Measurements from ENCODE around the gene TSSK3.

- TF ChIP-seq CTCF (IDR thresholded peaks at IDR 0.05) (no peak), POLR2A (IDR thresholded peaks at IDR 0.05) (no peak)
Observed at GRCh38 chr1:32376199-32376598, 13.9 kb downstream of the TSSK3 start.
